BLaER1 (cell line): Measurements from ENCODE around the gene SLC5A10.
"Not testable (repeated sequence)": the region's sequence is repeated elsewhere in the genome, so short reads cannot be mapped to it uniquely, and the experiment has no call there.

Experiments
- H3K27ac ChIP-seq: shearing (Covaris generic); formaldehyde crosslinking; 2 replicates; pipeline ENCODE4 v1.8.1; 2022
- H3K27me3 ChIP-seq: shearing (Covaris generic); formaldehyde crosslinking; 2 replicates; pipeline ENCODE4 v1.8.1; 2022
- H3K36me3 ChIP-seq: shearing (Covaris generic); formaldehyde crosslinking; 2 replicates; pipeline ENCODE4 v1.8.1; 2022
- H3K4me1 ChIP-seq: shearing (Covaris generic); formaldehyde crosslinking; 2 replicates; pipeline ENCODE4 v1.8.1; 2022
- H3K4me2 ChIP-seq: shearing (Covaris generic); formaldehyde crosslinking; 2 replicates; pipeline ENCODE4 v1.8.1; 2022
- H3K4me3 ChIP-seq: shearing (Covaris generic); formaldehyde crosslinking; 2 replicates; pipeline ENCODE4 v1.8.1; 2022
- H3K9ac ChIP-seq: shearing (Covaris generic); formaldehyde crosslinking; 2 replicates; pipeline ENCODE4 v1.8.1; 2022
- H3K9me3 ChIP-seq: shearing (Covaris generic); formaldehyde crosslinking; 2 replicates; pipeline ENCODE4 v1.8.1; 2022
- H4K20me1 ChIP-seq: shearing (Covaris generic); formaldehyde crosslinking; 2 replicates; pipeline ENCODE4 v1.8.1; 2022
- Cebpa-rat ChIP-seq: shearing (Covaris generic); IDR thresholded peaks from 2 replicates; pipeline ENCODE4 v1.8.1; 2022

Gene SLC5A10

DNA sequence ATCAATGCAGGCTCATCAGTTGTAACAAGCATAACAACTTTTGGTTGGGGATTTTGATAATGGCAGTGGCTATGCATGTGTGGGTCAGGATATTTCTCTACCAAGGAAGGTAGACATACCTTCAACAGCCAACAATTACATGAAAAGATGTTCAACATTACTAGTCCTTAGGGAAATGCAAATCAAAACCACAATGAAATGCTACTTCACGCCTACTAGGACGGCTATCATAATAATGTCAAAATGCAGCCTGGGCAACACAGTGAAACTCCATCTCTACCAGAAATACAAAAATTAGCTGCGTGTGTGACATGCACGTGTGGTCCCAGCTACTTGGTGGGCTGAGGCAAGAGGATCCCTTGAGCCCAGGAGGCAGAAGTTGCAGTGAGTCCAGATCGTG, 7.3 kb upstream of the SLC5A10 start:
- H4K20me1 ChIP-seq: no peaks in the 10 kb centered on the region
- no peak overlapping the region for H3K4me3 ChIP-seq
- H3K4me1 ChIP-seq: peaks cover 11% of the 10 kb centered on the region
- no peak for TF ChIP-seq Cebpa-rat
- no peaks in the 10 kb centered on the region for H3K9me3 ChIP-seq
- no peak overlapping the region for H3K27ac ChIP-seq
- no peaks in the 10 kb centered on the region for H3K36me3 ChIP-seq
- no peak overlapping the region for H3K9ac ChIP-seq
- peak overlapping the region; percentile 52 for H3K4me2 ChIP-seq
- H3K27me3 ChIP-seq: no peaks in the 10 kb centered on the region

- no peak for TF ChIP-seq Cebpa-rat
- Histone ChIP-seq H4K20me1 (no peaks in the 10 kb centered on the region), H3K4me2 (no peak overlapping the region), H3K27ac (no peak overlapping the region), H3K9ac (no peak overlapping the region), H3K36me3 (no peaks in the 10 kb centered on the region), H3K4me3 (no peak overlapping the region), H3K9me3 (no peaks in the 10 kb centered on the region), H3K27me3 (no peaks in the 10 kb centered on the region), H3K4me1 (peaks cover 11% of the 10 kb centered on the region)
These were observed 5.4 kb upstream of the SLC5A10 start for GRCh38 chr17:18946536-18946935.

GRCh38 chr17:18947866-18948265, 4.1 kb upstream of the SLC5A10 start:
- no peaks in the 10 kb centered on the region for H3K9me3 ChIP-seq
- H3K27me3 ChIP-seq: no peaks in the 10 kb centered on the region
- H3K36me3 ChIP-seq: no peaks in the 10 kb centered on the region

GRCh38 chr17:18948476-18949006, 3.4 kb upstream of the SLC5A10 start:
- Histone ChIP-seq H3K4me3 (no peak overlapping the region), H4K20me1 (no peaks in the 10 kb centered on the region), H3K9me3 (no peaks in the 10 kb centered on the region), H3K9ac (no peak overlapping the region), H3K4me2 (no peak overlapping the region), H3K27ac (no peak overlapping the region), H3K36me3 (no peaks in the 10 kb centered on the region), H3K4me1 (peaks cover 11% of the 10 kb centered on the region), H3K27me3 (no peaks in the 10 kb centered on the region)
- no peak for TF ChIP-seq Cebpa-rat

More at GRCh38 chr17:18947866-18948265, 4.1 kb upstream of the SLC5A10 start:
- TF ChIP-seq Cebpa-rat: no peak
- H3K4me2 ChIP-seq: no peak overlapping the region
- H3K27ac ChIP-seq: no peak overlapping the region
- H3K9ac ChIP-seq: no peak overlapping the region
- H3K4me1 ChIP-seq: peaks cover 11% of the 10 kb centered on the region
- H4K20me1 ChIP-seq: no peaks in the 10 kb centered on the region
- H3K4me3 ChIP-seq: no peak overlapping the region

- H3K36me3 ChIP-seq: no peaks in the 10 kb centered on the region
- H3K9me3 ChIP-seq: no peaks in the 10 kb centered on the region
- H3K4me2 ChIP-seq: no peak overlapping the region
These were observed 2.4 kb upstream of the SLC5A10 start for GRCh38 chr17:18949566-18949965.

GRCh38 chr17:18950346-18950745, 1.6 kb upstream of the SLC5A10 start:
- H3K4me3 ChIP-seq: no peak overlapping the region
- peaks cover 3% of the 10 kb centered on the region for H3K4me1 ChIP-seq
- H4K20me1 ChIP-seq: no peaks in the 10 kb centered on the region
- no peaks in the 10 kb centered on the region for H3K9me3 ChIP-seq
- H3K9ac ChIP-seq: no peak overlapping the region
- no peak overlapping the region for H3K27ac ChIP-seq
- no peaks in the 10 kb centered on the region for H3K36me3 ChIP-seq
- no peak overlapping the region for H3K4me2 ChIP-seq
- TF ChIP-seq Cebpa-rat: no peak
- no peaks in the 10 kb centered on the region for H3K27me3 ChIP-seq

More at GRCh38 chr17:18949566-18949965, 2.4 kb upstream of the SLC5A10 start:
- no peak overlapping the region for H3K27ac ChIP-seq
- no peaks in the 10 kb centered on the region for H3K27me3 ChIP-seq
- H4K20me1 ChIP-seq: no peaks in the 10 kb centered on the region
- no peak overlapping the region for H3K9ac ChIP-seq
- no peak overlapping the region for H3K4me3 ChIP-seq
- no peak for TF ChIP-seq Cebpa-rat
- H3K4me1 ChIP-seq: peaks cover 8% of the 10 kb centered on the region

- no peaks in the 10 kb centered on the region for H3K36me3 ChIP-seq
- no peak overlapping the region for H3K4me2 ChIP-seq
- H4K20me1 ChIP-seq: no peaks in the 10 kb centered on the region
- no peak overlapping the region for H3K4me3 ChIP-seq
- no peak overlapping the region for H3K27ac ChIP-seq
- H3K27me3 ChIP-seq: no peaks in the 10 kb centered on the region
- no peaks in the 10 kb centered on the region for H3K9me3 ChIP-seq
- no peak overlapping the region for H3K9ac ChIP-seq
- H3K4me1 ChIP-seq: peaks cover 8% of the 10 kb centered on the region
- no peak for TF ChIP-seq Cebpa-rat
These were observed 740 bp upstream of the SLC5A10 start for GRCh38 chr17:18950944-18951905.

GRCh38 chr17:18953231-18953728, 1.3 kb downstream of the SLC5A10 start:
- Histone ChIP-seq H3K9ac (no peak overlapping the region), H3K36me3 (no peaks in the 10 kb centered on the region), H3K27me3 (no peaks in the 10 kb centered on the region), H3K4me1 (peaks cover 8% of the 10 kb centered on the region), H4K20me1 (no peaks in the 10 kb centered on the region), H3K27ac (no peak overlapping the region), H3K4me2 (no peak overlapping the region), H3K9me3 (no peaks in the 10 kb centered on the region), H3K4me3 (no peak overlapping the region)
- TF ChIP-seq Cebpa-rat: no peak

DNA sequence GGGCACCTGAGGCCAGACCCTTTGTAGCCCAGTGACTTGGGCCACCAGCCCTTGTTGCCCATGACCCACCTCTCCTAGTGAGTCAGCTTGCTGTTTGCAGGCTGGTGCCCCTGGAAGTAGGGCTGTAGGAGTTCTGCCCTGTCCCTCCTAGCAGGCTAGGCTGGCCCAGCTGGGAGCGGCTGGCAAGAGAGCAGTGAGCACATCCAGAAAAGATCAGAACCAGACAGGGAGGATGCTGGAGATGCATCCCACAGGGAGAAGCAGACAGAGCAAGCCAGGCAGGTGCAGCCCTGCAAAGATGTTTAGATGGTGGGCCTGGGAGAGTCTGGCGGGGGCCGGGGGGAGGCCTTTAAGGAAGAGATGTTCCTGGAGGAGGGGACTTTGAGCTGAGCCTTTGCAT, 2.4 kb downstream of the SLC5A10 start:
- Histone ChIP-seq H4K20me1 (no peaks in the 10 kb centered on the region), H3K9ac (no peak overlapping the region), H3K9me3 (no peaks in the 10 kb centered on the region), H3K27me3 (no peaks in the 10 kb centered on the region), H3K36me3 (no peaks in the 10 kb centered on the region), H3K4me2 (no peak overlapping the region), H3K4me3 (no peak overlapping the region), H3K4me1 (peaks cover 8% of the 10 kb centered on the region), H3K27ac (no peak overlapping the region)
- no peak for TF ChIP-seq Cebpa-rat

DNA sequence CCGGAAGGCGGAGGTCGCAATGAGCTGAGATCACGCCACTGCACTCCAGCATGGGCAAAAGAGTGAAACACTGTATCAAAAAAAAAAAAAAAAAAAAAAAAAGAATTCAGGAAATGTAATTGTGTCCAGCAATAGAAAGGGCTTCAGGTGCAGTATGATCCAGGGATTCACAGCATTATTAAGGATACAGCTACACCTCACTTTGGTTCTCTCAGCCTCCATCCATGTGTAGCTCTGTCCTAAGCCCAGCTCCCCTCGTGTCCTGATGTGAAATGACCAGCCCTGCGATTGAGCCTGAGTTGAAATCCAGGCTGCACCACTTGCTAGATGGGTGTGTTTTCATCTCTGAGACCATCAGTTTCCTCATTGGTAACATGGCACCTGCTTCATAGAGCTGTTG, 3.0 kb downstream of the SLC5A10 start:
- H3K27ac ChIP-seq: no peak overlapping the region
- H3K9ac ChIP-seq: no peak overlapping the region
- H3K27me3 ChIP-seq: no peaks in the 10 kb centered on the region
- no peak overlapping the region for H3K4me3 ChIP-seq
- H4K20me1 ChIP-seq: no peaks in the 10 kb centered on the region
- H3K36me3 ChIP-seq: no peaks in the 10 kb centered on the region
- H3K9me3 ChIP-seq: no peaks in the 10 kb centered on the region
- peaks cover 8% of the 10 kb centered on the region for H3K4me1 ChIP-seq
- TF ChIP-seq Cebpa-rat: no peak
- peak overlapping the region; percentile 50 for H3K4me2 ChIP-seq

- H3K9me3 ChIP-seq, H3K9ac ChIP-seq, H3K4me1 ChIP-seq, H3K27ac ChIP-seq, H3K36me3 ChIP-seq, H3K4me3 ChIP-seq, H3K27me3 ChIP-seq, H4K20me1 ChIP-seq, H3K4me2 ChIP-seq: not testable (repeated sequence)
These were observed 4.1 kb downstream of the SLC5A10 start for GRCh38 chr17:18956021-18956420.
